ENCODE measurements around the gene LAMA3. TPM values are rescaled to one million over a fixed set of nuclear protein-coding genes. Genes with fewer than 3 reads are reported as not detected.

The LAMA3 gene
- total RNA-seq, 1 experiment from 2014 or later: 5.6 TPM

DNA sequence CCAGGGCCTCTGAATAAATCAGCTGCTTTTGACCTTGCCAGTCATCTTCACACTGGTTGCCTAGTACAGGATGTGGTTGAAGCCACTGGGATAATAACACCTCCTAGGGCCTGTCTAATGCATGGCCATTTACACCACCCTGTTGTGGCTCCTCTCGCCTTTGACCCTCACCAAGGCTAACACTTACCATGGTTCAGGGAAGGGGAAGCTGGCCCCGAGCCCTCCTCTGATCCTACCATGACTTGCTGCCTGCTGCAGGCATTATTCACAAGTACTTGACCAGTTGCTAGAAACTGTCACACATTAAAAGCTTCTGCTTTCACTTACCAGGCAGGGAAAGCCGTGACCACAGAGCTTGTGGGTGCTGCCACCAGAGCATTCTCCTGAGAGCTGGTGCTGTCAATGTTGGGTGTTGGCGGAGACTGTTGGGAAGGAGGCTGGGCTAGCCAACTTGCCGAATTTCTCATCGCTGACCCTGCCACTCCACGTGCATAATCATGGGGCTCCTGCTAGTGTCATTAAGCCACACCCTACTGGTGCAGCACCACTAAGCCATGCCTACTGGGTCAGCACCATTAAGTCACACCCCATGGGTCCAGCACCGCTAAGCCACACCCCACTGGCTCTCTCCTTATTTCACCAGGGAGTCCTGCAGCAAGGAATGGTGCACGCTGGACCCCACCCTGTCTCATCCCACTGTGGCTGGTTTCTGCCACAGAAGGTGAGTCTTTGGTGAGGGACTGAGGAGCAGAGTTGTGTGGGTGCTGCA, 278.3 kb downstream of the LAMA3 start:
- ChIA-PET POLR2A (no interaction called here), CTCF (no interaction called here), RAD21 (ENCODE audit: low non-redundant PET in 1 of 2, low total read pairs in 2 of 2, uncharacterized antibody in 2 of 2, unreplicated experiment in 2 of 2) (no interaction called here)
- no TSS peak for BruUV-seq (replicated peaks)
- H3K27ac ChIP-seq (ENCODE audit: low read depth, low read length): no peak overlapping the region
- TF ChIP-seq YY1 (IDR thresholded peaks at IDR 0.05; ENCODE audit: extremely low read depth, insufficient replicate concordance, low read depth, low read length): no peak
- no peak for TF ChIP-seq ZNF274 (IDR thresholded peaks at IDR 0.05; ENCODE audit: low read depth, low read length)
- TF ChIP-seq SP1 (IDR thresholded peaks at IDR 0.05; ENCODE audit: low read depth): no peak
- no peak for TF ChIP-seq EGR1 (IDR thresholded peaks at IDR 0.05; ENCODE audit: low read depth)
- TF ChIP-seq SRF (IDR thresholded peaks at IDR 0.05; ENCODE audit: low read depth): no peak
- TF ChIP-seq POLR2AphosphoS5 (IDR thresholded peaks at IDR 0.05; ENCODE audit: low read depth, low read length): no peak
- TF ChIP-seq, protein P1, sequence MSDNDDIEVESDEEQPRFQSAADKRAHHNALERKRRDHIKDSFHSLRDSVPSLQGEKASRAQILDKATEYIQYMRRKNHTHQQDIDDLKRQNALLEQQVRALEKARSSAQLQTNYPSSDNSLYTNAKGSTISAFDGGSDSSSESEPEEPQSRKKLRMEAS (IDR thresholded peaks at IDR 0.05): no peak
- no peak for TF ChIP-seq EZH2 (IDR thresholded peaks at IDR 0.05)
- no peak for TF ChIP-seq ELF1 (IDR thresholded peaks at IDR 0.05; ENCODE audit: borderline replicate concordance, low read depth)
- no peak for TF ChIP-seq CEBPB (IDR thresholded peaks at IDR 0.05; ENCODE audit: low read depth)
- TF ChIP-seq, protein P2, sequence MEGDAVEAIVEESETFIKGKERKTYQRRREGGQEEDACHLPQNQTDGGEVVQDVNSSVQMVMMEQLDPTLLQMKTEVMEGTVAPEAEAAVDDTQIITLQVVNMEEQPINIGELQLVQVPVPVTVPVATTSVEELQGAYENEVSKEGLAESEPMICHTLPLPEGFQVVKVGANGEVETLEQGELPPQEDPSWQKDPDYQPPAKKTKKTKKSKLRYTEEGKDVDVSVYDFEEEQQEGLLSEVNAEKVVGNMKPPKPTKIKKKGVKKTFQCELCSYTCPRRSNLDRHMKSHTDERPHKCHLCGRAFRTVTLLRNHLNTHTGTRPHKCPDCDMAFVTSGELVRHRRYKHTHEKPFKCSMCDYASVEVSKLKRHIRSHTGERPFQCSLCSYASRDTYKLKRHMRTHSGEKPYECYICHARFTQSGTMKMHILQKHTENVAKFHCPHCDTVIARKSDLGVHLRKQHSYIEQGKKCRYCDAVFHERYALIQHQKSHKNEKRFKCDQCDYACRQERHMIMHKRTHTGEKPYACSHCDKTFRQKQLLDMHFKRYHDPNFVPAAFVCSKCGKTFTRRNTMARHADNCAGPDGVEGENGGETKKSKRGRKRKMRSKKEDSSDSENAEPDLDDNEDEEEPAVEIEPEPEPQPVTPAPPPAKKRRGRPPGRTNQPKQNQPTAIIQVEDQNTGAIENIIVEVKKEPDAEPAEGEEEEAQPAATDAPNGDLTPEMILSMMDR (IDR thresholded peaks at IDR 0.05 in 2 of 3, conservative IDR thresholded peaks at IDR 0.05 in 1 of 3; ENCODE audit: borderline replicate concordance in 1 of 3, insufficient read depth in 1 of 3, low read depth in 2 of 3, low read length in 2 of 3): no peak
- no peak for TF ChIP-seq FOSL1 (IDR thresholded peaks at IDR 0.05; ENCODE audit: low read depth)
- TF ChIP-seq TCF7L2 (IDR thresholded peaks at IDR 0.05; ENCODE audit: borderline replicate concordance, extremely low read depth, insufficient read depth, insufficient read length): no peak
- TF ChIP-seq ATF3 (IDR thresholded peaks at IDR 0.05): no peak
- no peak for TF ChIP-seq RAD21 (IDR thresholded peaks at IDR 0.05; ENCODE audit: low read depth)
- TF ChIP-seq, protein P3, sequence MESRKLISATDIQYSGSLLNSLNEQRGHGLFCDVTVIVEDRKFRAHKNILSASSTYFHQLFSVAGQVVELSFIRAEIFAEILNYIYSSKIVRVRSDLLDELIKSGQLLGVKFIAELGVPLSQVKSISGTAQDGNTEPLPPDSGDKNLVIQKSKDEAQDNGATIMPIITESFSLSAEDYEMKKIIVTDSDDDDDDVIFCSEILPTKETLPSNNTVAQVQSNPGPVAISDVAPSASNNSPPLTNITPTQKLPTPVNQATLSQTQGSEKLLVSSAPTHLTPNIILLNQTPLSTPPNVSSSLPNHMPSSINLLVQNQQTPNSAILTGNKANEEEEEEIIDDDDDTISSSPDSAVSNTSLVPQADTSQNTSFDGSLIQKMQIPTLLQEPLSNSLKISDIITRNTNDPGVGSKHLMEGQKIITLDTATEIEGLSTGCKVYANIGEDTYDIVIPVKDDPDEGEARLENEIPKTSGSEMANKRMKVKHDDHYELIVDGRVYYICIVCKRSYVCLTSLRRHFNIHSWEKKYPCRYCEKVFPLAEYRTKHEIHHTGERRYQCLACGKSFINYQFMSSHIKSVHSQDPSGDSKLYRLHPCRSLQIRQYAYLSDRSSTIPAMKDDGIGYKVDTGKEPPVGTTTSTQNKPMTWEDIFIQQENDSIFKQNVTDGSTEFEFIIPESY (IDR thresholded peaks at IDR 0.05; ENCODE audit: extremely low read depth, insufficient replicate concordance, low read length): no peak
- TF ChIP-seq JUND (IDR thresholded peaks at IDR 0.05): no peak
- TF ChIP-seq CBX3 (IDR thresholded peaks at IDR 0.05; ENCODE audit: low read depth): no peak
- TF ChIP-seq POLR2A (IDR thresholded peaks at IDR 0.05; ENCODE audit: borderline replicate concordance, extremely low read depth, insufficient read depth, insufficient read length): no peak
- TF ChIP-seq, protein P4, sequence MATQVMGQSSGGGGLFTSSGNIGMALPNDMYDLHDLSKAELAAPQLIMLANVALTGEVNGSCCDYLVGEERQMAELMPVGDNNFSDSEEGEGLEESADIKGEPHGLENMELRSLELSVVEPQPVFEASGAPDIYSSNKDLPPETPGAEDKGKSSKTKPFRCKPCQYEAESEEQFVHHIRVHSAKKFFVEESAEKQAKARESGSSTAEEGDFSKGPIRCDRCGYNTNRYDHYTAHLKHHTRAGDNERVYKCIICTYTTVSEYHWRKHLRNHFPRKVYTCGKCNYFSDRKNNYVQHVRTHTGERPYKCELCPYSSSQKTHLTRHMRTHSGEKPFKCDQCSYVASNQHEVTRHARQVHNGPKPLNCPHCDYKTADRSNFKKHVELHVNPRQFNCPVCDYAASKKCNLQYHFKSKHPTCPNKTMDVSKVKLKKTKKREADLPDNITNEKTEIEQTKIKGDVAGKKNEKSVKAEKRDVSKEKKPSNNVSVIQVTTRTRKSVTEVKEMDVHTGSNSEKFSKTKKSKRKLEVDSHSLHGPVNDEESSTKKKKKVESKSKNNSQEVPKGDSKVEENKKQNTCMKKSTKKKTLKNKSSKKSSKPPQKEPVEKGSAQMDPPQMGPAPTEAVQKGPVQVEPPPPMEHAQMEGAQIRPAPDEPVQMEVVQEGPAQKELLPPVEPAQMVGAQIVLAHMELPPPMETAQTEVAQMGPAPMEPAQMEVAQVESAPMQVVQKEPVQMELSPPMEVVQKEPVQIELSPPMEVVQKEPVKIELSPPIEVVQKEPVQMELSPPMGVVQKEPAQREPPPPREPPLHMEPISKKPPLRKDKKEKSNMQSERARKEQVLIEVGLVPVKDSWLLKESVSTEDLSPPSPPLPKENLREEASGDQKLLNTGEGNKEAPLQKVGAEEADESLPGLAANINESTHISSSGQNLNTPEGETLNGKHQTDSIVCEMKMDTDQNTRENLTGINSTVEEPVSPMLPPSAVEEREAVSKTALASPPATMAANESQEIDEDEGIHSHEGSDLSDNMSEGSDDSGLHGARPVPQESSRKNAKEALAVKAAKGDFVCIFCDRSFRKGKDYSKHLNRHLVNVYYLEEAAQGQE (IDR thresholded peaks at IDR 0.05; ENCODE audit: low read depth): no peak
- intact Hi-C loops (cut with micrococcal nuclease): no loop called here
- no peaks in the 10 kb centered on the region for H3K79me2 ChIP-seq (ENCODE audit: insufficient read depth, low read length)
- H3K27me3 ChIP-seq (ENCODE audit: insufficient read depth, low read length): no peaks in the 10 kb centered on the region
- no peak overlapping the region for H3K4me3 ChIP-seq (replicated peaks in 1 of 2; ENCODE audit: low read depth in 1 of 2, low read length in 2 of 2)
- no peak overlapping the region for H3K9ac ChIP-seq (ENCODE audit: low read length)
- H3K9me2 ChIP-seq (ENCODE audit: insufficient read depth): no peaks in the 10 kb centered on the region
- no peak overlapping the region for H3K4me2 ChIP-seq (ENCODE audit: low read length)
- no peaks in the 10 kb centered on the region for H3K9me3 ChIP-seq (ENCODE audit: control insufficient read depth in 1 of 2, insufficient read depth in 1 of 2, low read depth in 1 of 2, low read length in 2 of 2)
- H3K4me1 ChIP-seq (ENCODE audit: control insufficient read depth in 1 of 2, insufficient read depth in 2 of 2, low read length in 2 of 2): peaks cover 0 to 7% of the 10 kb centered on the region in 2 experiments; a peak in 1 of 4 replicates
- ATAC-seq (no peak; the same call in 1 of the 2 replicates), DNase-seq (ENCODE audit: low read depth, low spot score) (no peak)
- no peaks in the 10 kb centered on the region for H4K20me1 ChIP-seq (ENCODE audit: insufficient read depth)
- H3K36me3 ChIP-seq (ENCODE audit: control insufficient read depth in 1 of 2, insufficient read depth in 2 of 2, low read length in 2 of 2): no peaks in the 10 kb centered on the region
- no peak overlapping the region for H2AFZ ChIP-seq (ENCODE audit: low read depth, low read length, poor library complexity, severe bottlenecking)

All from HCT116 (cell line).